C4-2B (cell line): ENCODE measurements around the gene CD209.

Experiments
- H3K27ac ChIP-seq: fragments of 450-650 bp; 2 replicates; pipeline ENCODE4 v1.5.1; 2017
- CTCF ChIP-seq: fragments of 450-650 bp; conservative IDR thresholded peaks from 2 replicates; pipeline ENCODE4 v1.5.1; 2017; ENCODE audit warnings: mild to moderate bottlenecking
- ZFX ChIP-seq: fragments of 450-650 bp; IDR thresholded peaks from 2 replicates; pipeline ENCODE4 v1.6.1; 2017

CD209 gene

GRCh38 chr19:7788933-7789323, 41.6 kb upstream of the CD209 start:
- no peak overlapping the region for H3K27ac ChIP-seq
- TF ChIP-seq ZFX (no peak), CTCF (no peak)

- TF ChIP-seq CTCF: no peak
- no peak for TF ChIP-seq ZFX
Measured at GRCh38 chr19:7788178-7788932, 41.0 kb upstream of the CD209 start.

GRCh38 chr19:7787602-7788177, 40.4 kb upstream of the CD209 start:
- TF ChIP-seq ZFX (no peak), CTCF (no peak)
- H3K27ac ChIP-seq: no peak overlapping the region

More at GRCh38 chr19:7788178-7788932, 41.0 kb upstream of the CD209 start:
- no peak overlapping the region for H3K27ac ChIP-seq

GRCh38 chr19:7787141-7787540, 39.8 kb upstream of the CD209 start:
- TF ChIP-seq CTCF: no peak
- no peak for TF ChIP-seq ZFX
- no peak overlapping the region for H3K27ac ChIP-seq

GRCh38 chr19:7784856-7785255, 37.5 kb upstream of the CD209 start:
- TF ChIP-seq ZFX (no peak), CTCF (no peak)
- H3K27ac ChIP-seq: no peak overlapping the region

- H3K27ac ChIP-seq: no peak overlapping the region
- TF ChIP-seq ZFX (no peak), CTCF (no peak)
Measured at GRCh38 chr19:7783991-7784423, 36.7 kb upstream of the CD209 start.

- TF ChIP-seq ZFX (no peak), CTCF (no peak)
- H3K27ac ChIP-seq: no peak overlapping the region
Measured at GRCh38 chr19:7781157-7781556, 33.8 kb upstream of the CD209 start.
